ENCODE results near the gene WTIP. TPM values are rescaled to one million over a fixed set of nuclear protein-coding genes. Genes with fewer than 3 reads are reported as not detected.
"Not testable (repeated sequence)": the region's sequence is repeated elsewhere in the genome, so short reads cannot be mapped to it uniquely, and the experiment has no call there.

WTIP gene
- total RNA-seq, 1 donor from 2014 or later: 48.0 TPM

DNA sequence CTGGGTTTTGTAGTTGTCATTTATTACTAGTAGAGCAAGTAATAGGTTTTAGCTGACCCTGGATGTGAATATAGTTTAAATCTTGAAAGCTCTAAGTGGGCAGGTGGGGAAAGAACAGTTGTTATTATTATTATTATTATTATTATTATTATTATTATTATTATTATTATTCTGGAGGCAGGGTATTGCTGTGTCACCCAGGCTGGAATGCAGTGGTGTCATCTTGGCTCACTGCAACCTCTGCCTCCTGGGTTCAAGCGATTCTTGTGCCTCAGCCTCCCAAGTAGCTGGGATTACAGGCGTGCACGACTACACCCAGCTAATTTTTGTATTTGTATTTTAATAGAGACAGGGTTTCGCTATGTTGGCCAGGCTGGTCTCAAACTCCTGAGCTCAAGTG lies 3.1 kb upstream of the WTIP start:
- DNase-seq (ENCODE audit: low read depth in 2 of 2): not testable (repeated sequence)

DNA sequence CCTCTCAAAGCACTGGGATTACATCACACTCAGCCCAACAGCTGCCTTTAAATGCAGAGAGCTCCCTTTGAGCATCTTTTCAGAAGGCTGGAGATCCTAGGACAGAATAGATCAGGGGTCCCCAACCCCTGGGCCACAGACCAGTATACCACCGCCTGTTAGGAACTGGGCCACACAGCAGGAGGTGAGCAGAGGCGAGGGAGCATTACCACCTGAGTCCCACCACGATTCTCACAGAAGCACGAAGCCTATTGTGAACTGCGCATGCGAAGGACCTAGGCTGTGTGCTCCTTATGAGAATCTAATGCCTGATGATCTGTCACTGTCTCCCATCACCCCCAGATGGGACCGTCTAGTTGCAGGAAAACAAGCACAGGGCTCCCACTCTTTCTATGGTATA lies 2.2 kb upstream of the WTIP start:
- no peak for DNase-seq (ENCODE audit: low read depth in 2 of 2)

DNA sequence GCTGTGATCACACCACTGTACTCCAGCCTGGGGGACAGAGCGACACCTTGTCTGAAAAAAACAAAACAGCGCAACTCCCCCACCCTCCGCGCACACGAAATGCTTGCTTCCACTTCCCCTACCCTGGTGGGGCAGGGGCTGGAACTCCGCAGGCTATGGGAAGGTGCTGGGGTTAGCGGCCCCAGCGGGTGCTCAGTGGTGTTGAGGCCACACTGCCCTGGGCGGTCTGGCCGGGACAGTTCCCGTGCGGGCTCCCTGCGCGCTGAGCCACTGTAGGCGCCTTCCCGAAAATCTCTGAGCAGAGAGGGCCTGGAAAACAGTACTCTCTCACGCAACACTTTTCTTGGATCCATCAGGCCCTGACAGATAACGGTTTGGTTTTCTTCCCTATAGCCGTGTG lies 1.1 kb upstream of the WTIP start:
- DNase-seq (ENCODE audit: low read depth in 2 of 2): no peak

DNA sequence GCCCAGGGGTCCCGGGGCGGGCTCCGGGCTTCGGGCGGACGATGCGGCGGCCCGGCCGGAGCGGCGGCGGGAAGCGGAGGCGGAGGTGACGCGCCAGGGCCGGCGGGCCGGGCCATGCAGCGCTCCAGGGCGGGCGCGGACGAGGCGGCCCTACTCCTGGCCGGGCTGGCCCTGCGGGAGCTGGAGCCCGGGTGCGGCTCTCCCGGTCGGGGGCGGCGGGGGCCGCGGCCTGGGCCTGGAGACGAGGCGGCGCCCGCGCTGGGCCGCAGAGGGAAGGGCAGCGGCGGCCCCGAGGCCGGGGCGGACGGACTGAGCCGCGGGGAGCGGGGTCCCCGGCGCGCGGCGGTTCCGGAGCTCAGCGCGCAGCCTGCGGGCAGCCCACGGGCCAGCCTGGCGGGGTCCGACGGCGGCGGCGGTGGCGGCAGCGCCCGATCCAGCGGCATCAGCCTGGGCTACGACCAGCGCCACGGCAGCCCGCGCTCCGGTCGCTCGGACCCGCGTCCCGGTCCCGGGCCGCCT lies 362 bp downstream of the WTIP start:
- DNase-seq (ENCODE audit: low read depth in 2 of 2): peak; percentile 76 to 81

DNA sequence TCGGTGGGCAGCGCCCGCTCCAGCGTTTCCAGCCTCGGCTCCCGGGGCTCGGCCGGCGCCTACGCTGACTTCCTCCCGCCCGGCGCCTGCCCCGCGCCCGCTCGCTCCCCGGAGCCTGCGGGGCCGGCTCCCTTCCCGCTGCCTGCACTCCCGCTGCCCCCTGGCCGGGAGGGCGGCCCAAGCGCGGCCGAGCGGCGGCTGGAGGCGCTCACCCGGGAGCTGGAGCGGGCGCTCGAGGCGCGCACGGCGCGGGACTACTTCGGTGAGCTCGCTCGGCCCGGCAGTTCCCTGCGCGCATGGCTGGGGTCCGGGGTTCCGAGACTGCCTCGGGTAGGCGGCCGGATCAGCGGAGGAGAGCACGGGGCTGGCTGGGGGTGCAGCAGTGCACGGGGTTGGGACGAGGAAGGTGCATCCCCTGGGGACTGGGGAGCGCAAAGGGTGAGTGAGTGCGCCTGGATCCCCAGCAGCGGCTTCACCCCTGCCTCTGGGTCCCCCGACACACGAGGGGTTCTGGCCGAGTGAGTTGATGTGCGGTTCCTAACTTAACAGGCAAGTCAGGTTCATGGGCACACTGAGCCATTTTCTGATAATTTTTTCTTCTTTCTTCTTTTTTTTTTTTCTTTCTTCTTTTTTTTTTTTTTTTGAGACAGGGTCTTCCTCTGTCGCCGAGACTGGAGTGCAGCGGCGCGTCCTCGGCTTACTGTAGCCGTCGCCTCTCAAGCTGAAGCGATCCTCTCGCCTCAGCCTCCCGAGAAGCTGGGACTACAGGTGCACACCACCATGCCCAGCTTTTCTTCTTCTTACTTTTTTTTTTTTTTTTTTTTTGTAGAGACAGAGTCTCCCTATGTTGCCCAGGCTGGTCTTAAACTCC lies 1.1 kb downstream of the WTIP start:
- peak; percentile 56 to 64 for DNase-seq (ENCODE audit: low read depth in 2 of 2)

DNA sequence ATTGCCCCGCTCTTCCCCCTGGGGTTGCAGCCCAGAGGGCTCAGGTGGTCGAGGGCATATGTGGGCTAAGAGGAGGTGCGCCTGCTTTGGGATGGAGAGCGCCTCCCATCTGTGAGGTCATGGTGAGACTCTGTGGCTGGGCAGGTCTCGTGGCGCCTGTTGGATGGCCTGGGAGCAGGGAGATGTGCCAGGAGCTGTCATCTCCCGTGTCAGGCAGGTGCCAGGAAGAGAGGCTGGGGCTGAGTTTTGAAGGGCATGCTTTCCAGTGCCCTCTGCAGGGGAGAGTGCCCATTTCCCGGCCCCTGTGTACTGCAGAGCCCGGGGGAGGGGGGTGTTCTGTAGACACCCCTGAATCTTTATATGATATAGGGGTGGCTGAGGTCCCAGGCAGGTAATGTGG lies 2.8 kb downstream of the WTIP start:
- DNase-seq (ENCODE audit: low read depth in 2 of 2): no peak

DNA sequence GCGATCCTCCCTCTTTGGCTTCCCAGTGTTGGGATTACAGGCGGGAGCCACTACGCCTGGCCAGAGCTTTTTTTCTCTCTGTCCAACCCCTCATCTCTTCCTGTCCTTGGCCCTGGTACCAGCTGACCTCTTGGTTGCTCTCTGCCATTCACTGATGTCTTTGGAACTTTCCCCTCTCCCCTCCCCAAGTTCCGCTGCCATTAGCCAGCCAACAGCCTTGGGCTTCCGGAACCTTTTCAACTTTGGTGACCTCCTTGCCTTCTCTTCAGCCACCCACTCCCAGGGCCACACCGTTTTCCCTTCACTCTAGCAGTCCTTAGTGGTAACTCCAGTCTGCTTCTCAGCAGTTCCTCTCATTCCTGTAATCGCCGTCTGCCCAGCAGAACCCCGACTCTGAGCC lies 4.3 kb downstream of the WTIP start:
- no peak for DNase-seq (ENCODE audit: low read depth in 2 of 2)

DNA sequence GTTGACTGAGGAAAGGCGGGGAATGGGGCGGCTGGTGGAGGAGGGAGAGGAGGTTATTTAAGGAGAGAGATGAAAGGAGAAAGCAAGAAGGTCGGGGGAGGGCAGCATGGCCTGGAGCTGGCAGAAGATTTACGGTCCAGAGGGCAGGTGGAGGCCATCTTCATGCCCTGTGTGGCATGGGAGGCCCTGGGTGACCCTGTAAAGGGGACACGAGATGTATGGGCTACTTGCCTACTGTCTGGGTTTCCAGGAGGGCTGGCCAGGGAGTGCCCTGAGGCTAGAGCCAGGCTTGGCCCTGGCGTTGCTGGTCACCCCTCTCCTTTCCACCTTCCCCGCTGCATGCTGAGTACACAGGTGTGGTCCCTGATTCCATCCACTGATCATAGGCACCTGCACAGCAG lies 6.1 kb downstream of the WTIP start:
- DNase-seq (ENCODE audit: low read depth in 2 of 2): no peak

DNA sequence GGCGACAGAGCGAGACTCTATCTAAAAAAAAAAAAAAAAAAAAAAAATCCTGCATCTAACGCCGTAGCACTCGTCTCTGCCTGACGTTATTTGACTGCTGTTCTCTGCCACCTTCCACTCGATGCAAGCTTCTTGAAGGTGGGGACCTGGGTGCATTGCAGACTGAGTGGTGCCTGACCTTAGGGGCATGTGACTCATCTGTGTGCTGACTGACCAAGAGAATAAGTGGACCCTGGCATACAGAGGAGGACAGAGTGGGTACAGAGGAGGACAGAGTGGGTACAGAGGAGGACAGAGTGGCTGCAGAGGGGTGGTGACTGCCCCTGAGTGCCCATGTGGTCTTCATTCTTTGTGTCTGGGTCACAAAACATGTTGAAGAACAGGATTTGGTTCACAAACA lies 7.6 kb downstream of the WTIP start:
- no peak for DNase-seq (ENCODE audit: low read depth in 2 of 2)

DNA sequence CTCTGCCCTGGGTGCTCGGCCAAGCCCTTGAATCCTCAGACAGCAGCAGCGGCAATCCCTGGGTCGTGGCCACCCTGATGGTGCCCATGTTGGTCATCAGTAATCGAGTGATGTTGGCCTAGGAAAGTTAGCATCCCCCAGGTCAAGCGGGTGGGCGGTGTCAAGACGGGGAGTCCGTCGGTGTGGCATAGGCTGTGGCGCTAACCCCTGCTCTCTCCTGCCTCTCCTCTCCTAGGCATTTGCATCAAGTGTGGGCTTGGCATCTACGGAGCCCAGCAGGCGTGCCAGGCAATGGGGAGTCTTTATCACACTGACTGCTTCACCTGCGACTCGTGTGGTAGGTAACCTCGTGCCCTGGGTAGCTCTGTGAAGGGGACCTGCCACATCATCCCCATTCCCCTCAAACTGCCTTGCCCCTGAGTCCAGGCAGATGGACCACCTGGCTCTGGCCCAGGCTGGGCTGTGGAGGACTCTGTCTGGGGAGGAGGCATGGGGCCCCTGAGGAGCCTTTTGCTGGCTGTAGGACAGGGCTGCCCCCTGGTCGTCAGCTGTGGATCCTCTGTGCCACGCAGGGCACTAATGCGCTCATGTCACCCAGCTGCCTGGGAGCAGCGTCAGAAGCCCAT lies 8.7 kb downstream of the WTIP start:
- DNase-seq (ENCODE audit: low read depth in 2 of 2): no peak

DNA sequence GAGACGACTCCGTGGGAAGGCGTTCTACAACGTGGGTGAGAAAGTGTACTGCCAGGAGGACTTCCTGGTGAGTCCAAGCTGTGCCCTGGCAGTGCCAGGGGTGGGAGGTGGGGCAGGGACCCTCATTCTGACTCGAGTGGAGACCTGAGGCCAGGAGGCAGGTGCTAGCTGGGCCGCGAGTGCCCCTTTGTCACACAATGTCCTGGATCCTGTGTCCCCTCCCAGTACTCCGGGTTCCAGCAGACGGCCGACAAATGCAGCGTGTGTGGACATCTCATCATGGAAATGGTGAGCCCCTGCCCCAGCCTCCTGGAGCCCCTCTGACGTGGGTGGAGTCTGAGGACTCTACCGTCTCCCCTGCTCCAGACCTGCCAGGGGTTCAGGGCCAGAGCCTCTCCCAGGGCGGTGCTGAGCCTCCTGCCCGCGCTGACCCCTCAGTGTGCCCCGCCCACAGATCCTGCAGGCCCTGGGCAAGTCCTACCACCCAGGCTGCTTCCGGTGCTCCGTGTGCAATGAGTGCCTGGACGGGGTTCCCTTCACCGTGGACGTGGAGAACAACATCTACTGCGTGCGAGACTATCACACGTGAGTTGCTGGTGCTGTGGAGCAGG lies 11.6 kb downstream of the WTIP start:
- no peak for DNase-seq (ENCODE audit: low read depth in 2 of 2)

DNA sequence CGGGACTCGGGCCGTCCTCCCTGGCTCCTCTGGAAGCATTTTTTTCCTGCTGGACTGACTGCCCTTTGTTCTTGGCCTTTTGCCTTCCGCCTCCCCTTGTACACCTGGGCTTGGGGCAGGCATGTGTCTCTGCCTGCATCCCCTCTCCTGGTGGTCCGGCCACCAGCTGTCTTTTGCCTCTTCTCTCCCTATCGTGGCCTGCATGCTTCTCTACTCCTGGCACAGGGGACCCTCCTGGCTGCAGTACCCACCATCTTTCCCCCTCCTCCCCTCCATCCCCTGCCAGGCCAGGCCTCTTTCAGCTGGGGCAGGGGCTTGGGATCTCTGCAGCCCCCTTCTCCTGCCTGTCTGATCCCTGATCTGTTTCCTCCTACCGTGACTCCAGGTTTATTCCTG lies 12.1 kb downstream of the WTIP start:
- no peak for DNase-seq (ENCODE audit: low read depth in 2 of 2)

DNA sequence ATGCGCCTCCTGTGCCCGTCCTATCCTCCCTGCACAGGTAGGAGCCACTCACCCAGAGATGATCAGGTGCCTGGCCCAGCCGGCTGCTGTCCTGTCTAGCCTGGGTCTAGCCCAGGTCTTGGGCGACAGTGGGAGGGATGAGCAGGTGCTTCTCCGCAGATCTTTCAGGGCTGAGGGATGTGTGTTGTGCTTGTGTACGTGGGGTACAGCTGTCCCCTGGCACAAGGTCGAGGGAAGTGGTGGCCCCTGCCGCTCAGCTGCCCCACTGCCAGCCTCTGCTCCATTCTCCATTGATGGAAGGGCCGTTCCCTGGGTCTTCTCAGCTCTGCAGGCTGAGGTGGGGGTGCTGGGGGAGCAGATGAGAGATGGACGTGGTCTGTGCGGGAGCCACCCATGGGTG lies 13.0 kb downstream of the WTIP start:
- DNase-seq (ENCODE audit: low read depth in 2 of 2): no peak

DNA sequence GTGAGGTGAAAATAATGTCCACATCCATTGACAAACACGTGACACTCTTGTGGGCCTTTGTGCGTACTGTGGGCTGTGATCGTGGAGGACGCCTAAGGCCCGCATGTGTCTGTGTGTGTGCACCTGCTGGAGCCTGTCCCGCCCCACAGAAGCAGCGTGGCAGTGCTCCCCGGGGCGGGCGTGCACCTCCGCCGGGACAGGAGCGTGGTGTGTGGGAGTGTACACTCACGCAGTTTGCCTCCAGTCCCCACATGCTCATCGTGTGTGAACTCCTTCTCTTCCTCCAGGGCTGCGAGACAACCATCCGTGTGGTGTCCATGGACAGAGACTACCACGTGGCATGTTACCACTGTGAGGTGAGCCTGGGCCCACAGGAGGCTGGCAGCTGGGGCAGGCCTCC lies 13.9 kb downstream of the WTIP start:
- no peak for DNase-seq (ENCODE audit: low read depth in 2 of 2)

DNA sequence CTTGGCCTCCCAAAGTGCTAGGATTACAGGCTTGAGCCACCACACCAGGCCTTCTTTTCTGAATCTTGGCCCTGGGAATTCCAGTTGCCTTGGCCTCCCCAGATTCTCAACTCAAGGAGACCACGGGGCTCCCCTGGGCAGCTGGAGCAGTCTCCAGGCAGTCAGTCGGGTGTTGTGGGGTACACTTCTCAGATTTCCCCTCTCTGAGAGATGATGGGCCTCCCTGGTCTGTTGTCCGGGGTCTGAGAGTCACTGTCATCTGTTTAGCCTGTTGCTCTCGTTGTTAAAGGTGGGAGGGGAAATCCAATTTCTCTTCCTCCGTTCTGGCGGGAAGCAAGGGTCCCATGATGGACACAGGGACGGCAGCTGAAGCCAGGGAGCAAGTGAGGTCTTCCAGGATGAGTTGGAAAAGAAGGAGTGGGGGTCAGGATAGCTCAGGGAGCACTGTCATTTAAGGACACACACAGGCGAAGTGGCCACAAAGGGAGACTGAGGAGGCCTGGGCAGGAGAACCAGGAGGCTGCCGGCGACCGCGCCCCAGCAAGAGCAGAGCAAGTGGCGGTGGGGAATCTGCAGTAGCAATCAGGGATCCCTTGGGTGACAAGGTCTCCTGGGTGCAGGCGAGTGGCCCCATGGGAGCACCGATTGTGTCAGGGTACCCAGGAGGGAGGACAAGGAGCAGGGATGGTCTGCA lies 15.7 kb downstream of the WTIP start:
- no peak for DNase-seq (ENCODE audit: low read depth in 2 of 2)

DNA sequence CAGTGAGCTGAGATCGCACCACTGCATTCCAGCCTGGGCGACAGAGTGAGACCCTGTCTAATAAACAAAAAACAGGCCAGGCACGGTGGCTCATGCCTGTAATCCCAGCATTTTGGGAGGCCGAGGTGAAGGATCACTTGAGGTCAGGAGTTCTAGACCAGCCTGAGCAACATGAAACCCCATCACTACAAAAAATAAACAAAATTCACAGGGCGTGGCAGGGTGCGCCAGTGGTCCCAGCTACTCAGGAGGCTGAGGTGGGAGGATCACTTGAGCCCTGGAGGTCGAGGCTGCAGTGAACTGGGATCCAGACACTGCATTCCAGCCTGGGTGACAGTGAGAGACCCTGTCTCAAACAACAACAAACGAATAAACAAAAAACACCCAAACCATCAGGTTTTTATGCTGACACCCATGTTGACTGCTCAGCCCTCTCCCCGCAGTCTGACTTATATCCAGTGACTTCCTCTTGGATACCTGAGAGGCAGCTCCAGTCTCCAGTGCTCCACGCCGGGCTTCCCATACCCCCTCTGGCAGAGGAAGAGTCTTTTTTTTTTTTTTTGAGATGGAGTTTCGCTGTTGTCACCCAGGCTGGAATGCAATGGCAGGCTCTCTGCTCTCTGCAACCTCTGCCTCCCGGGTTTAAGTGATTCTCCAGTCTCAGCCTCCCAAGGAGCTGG lies 17.7 kb downstream of the WTIP start:
- no peak for DNase-seq (ENCODE audit: low read depth in 2 of 2)

DNA sequence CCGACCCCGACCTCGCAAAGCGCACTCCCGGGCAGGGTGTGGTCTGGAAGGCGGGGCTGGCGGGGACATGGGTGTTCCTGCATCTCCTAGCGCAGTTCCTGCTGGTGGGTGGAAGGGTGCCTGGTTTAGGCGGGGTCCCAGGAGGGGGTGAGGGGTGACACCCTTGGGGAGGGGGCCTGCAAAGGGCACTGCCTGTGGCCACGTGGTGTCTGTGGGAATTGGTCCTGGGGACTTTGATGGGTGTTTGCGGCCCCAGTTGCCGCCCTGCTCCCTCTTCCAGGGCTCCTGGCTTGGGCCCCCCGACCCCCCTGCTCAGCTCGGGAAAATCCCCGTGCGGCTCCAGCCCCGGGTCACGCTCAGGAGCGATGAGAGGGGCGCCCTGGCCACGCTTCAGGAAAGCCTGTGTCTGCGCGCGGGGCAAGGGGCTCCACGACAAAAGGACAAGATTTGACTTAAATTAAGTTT lies 19.1 kb downstream of the WTIP start:
- no peak for DNase-seq (ENCODE audit: low read depth in 2 of 2)

DNA sequence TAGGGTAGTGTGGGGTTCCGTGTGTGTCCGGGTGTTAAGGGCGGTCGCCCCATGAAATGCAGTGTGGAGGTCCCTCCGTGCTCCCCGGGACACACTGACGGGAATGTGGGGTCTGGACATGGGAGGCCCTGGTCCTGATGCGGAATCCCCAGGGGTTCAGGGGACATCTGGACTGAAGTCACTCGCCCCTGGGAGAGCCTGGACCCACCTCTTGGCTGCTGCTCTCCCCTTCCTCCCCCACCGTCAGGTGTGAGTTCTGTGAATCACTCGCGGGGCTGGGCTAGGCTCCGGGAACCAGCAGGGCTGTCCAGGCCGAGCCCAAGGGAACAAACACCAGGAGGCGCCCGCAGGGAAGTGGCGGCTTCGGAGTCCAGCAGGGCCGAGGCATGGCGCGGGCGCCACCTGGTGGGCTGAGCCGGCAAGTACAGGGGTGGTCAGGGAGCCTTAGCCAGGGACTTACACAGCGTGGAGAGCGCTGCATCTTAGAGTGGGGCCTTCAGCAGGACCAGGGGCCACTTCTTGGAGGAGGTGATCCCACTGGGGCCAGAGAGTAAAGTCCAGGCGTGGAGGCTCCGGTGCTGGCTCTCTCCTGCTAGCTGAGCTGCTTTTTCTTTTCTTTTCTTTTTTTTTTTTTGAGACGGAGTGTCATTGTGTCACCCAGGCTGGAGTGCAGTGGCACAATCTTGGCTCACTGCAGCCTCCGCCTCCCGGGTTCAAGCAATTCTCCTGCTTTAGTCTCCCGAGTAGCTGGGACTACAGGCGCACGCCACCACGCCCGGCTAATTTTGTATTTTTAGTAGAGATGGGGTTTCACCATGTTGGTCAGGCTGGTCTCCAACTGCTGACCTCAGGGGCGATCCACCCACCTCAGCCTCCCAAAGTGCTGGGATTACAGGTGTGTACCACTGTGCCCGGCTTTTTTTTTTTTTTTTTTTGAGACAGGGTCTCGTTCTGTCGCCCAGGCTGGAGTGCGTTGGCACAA lies 20.1 kb downstream of the WTIP start:
- DNase-seq (ENCODE audit: low read depth in 2 of 2): peak; percentile 92 to 94

DNA sequence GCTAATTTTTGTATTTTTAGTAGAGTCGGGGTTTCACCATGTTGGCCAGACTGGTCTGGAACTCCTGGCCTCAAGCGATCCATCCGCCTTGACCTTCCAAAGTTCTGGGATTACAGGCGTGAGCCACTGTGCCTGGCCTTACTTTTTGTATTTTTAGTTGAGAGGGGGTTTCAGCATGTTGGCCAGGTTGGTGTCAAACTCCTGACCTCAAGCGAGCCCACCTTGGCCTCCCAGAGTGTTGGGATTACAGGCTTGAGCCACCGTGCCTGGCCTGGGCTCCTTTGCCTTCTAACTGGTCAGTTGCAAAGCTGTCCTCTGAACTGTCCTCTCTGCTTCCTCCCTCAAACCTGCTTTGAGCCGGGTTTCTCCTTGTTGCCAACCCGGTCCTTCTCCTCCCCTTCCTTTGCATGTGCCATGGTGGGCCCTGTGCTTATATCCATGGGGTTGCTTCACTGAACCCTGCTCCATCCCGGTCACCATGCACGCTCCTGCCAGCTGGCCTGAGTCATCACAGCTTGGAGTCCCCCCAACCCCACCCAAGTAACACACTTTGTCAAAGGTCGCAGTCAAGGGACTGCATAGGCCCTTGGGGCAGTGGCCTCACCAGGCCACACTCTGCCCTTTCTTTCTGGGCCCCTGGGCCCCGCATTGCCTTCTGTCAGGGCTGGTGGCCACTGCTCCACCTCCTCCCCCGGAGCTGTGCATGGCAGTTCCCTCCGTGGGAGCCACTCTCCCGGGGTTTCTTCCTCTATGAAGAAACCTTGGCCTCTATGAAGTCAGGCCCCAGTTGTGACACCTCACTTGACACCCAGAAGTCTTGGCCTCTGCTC lies 21.2 kb downstream of the WTIP start:
- DNase-seq (ENCODE audit: low read depth in 2 of 2): no peak
